8988T (cell line): ENCODE results near the gene ZNF189.
A peak's percentile ranks its signal among the peaks of the same experiment; 100 is the strongest.

Source experiments
- DNase-seq: peaks from one replicate; pipeline ENCODE4 v3.0.0; 2011

ZNF189 gene

GRCh38 chr9:101457003-101457402 lies 58.4 kb downstream of the ZNF189 start:
- DNase-seq: no peak

- DNase-seq: peak; percentile 29
Observed at GRCh38 chr9:101458963-101459631, 60.4 kb downstream of the ZNF189 start.
